ENCODE results near the gene L3MBTL4. TPM values are rescaled to one million over a fixed set of nuclear protein-coding genes. Genes with fewer than 3 reads are reported as not detected.

L3MBTL4 gene
- total RNA-seq, 6 experiments from 2014 or later = not detected

DNA sequence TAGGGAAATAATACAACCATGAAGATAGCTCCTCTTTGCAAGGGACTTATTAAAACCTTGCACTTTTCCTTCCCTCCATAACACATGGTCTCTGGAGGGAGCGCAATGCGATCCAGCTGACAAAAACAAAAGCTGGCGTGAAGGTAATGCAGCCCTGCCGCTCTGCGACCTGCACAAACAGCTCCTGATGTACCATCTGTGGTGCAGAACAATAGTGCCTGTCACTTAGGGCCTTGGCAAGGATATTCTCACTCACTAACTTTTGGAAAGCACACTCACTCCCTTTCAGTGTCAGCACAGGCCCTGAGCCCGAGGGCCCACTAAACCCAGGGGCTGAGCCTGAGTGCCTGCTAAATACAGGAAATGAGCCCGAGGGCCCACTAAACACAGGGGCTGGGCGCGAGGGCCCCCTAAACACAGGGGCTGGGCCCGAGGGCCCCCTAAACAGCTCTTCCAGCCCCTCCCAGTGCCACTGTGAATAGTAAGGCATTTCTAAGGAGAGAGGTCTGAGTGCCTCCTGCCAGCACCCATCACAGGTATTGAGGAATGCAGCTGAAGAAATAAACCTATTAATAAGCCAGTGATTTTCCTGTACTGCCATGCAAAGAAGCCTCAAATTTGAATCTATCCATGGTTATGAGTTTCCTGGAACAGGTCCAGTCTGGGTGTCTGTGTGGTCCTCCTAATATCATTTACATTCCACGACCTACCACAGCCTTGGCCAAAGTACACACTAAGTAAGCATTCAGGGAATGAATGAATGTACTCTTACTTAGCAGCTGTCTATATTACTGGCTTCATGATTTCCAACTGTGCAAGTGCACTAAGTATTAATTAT, 9.3 kb downstream of the L3MBTL4 start:
- Mint-ChIP-seq H3K4me3 (no peak overlapping the region), H3K27ac (no peak overlapping the region), H3K4me1 (ENCODE audit: low read depth) (no peaks in the 10 kb centered on the region), H3K27me3 (ENCODE audit: insufficient read depth) (no peaks in the 10 kb centered on the region), H3K9me3 (peaks cover 36% of the 10 kb centered on the region), H3K36me3 (ENCODE audit: low read depth) (no peaks in the 10 kb centered on the region)
- TF ChIP-seq, protein P1, sequence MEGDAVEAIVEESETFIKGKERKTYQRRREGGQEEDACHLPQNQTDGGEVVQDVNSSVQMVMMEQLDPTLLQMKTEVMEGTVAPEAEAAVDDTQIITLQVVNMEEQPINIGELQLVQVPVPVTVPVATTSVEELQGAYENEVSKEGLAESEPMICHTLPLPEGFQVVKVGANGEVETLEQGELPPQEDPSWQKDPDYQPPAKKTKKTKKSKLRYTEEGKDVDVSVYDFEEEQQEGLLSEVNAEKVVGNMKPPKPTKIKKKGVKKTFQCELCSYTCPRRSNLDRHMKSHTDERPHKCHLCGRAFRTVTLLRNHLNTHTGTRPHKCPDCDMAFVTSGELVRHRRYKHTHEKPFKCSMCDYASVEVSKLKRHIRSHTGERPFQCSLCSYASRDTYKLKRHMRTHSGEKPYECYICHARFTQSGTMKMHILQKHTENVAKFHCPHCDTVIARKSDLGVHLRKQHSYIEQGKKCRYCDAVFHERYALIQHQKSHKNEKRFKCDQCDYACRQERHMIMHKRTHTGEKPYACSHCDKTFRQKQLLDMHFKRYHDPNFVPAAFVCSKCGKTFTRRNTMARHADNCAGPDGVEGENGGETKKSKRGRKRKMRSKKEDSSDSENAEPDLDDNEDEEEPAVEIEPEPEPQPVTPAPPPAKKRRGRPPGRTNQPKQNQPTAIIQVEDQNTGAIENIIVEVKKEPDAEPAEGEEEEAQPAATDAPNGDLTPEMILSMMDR (IDR thresholded peaks at IDR 0.05) = no peak
- no peak for DNase-seq

DNA sequence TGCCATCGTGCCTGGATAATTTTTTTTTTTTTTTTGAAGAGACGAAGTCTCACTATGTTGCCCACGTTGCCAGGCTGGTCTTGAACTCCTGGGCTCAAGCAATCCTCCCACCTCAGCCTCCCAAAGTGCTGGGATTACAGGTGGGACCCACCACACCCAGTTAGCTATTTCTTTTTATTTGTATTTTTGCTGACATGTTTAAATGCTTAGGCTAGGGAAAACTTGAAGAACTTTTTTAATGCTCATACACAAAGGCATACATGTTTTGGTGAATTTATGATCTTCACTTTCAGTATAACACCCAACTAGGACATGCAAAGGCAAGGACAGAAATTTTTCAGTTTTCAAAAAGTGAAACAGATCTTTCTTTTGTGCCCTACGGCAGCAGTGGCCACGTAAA, 9.9 kb downstream of the L3MBTL4 start:
- no peak overlapping the region for H3K27ac Mint-ChIP-seq
- no peaks in the 10 kb centered on the region for H3K27me3 Mint-ChIP-seq (ENCODE audit: insufficient read depth)
- no peaks in the 10 kb centered on the region for H3K36me3 Mint-ChIP-seq (ENCODE audit: low read depth)
- no peak for DNase-seq
- peaks cover 30% of the 10 kb centered on the region for H3K9me3 Mint-ChIP-seq
- no peaks in the 10 kb centered on the region for H3K4me1 Mint-ChIP-seq (ENCODE audit: low read depth)
- TF ChIP-seq, protein P1 (IDR thresholded peaks at IDR 0.05) = no peak
- H3K4me3 Mint-ChIP-seq = no peak overlapping the region

DNA sequence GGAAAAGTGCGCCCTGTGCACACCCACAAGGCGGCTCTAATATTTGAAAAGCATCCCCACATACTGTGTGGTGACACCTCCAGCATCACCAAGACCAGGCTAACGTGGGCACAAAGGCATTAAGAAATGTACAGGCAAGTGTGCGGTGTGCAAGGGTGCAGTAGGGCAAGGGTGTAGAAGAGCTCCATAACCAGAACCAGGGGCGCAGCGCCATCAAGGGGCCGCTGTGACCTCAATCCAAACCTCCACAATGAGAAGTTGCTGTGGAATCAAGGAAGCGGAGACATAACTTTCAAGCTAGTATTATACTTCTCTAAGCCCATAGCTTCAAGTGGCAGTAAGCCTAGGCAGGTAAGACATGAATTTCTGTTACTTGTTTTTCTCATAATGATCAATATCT, 13.0 kb downstream of the L3MBTL4 start:
- Mint-ChIP-seq H3K36me3 (ENCODE audit: low read depth) (no peaks in the 10 kb centered on the region), H3K4me3 (no peak overlapping the region), H3K27ac (no peak overlapping the region), H3K4me1 (ENCODE audit: low read depth) (no peaks in the 10 kb centered on the region), H3K27me3 (ENCODE audit: insufficient read depth) (no peaks in the 10 kb centered on the region), H3K9me3 (peaks cover 32% of the 10 kb centered on the region)
- no peak for DNase-seq
- TF ChIP-seq, protein P1 (IDR thresholded peaks at IDR 0.05) = no peak

GRCh38 chr18:6399776-6400175, 14.9 kb downstream of the L3MBTL4 start:
- Mint-ChIP-seq H3K27ac (no peak overlapping the region), H3K36me3 (ENCODE audit: low read depth) (no peaks in the 10 kb centered on the region), H3K27me3 (ENCODE audit: insufficient read depth) (no peaks in the 10 kb centered on the region), H3K4me3 (no peak overlapping the region), H3K9me3 (peaks cover 24% of the 10 kb centered on the region), H3K4me1 (ENCODE audit: low read depth) (no peaks in the 10 kb centered on the region)
- TF ChIP-seq, protein P1 (IDR thresholded peaks at IDR 0.05) = no peak
- DNase-seq = no peak

DNA sequence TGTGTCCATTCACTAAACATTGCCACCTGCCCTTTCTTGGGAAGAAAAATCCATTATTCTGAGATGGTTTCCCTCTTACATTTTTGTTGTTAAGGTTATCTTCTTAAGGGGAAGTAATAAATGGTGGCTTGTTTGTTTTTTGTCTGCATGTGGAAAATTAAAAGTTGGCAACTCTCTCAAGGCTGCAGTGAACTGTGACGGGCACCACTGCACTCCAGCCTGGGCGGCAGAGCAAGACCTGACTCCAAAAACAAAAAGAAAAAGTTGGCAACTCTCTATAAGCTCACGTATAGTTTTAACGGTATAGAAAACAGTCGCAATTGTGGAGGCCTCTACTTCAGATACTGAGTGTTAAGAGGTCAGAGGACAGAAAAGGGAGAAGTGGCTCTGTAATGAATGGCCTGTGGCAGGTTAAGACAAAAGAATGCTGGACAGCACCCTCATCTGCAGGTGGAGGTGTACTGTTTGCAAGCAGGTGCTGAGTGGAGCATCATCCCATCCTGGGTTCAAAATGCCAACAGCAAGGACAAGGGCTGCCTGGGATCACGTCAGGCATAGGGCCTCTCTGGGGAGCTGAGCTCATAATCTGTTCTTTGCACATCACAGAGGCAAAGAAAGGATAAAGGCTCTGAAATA, 16.7 kb downstream of the L3MBTL4 start:
- DNase-seq = no peak
- peaks cover 37% of the 10 kb centered on the region for H3K9me3 Mint-ChIP-seq
- H3K27ac Mint-ChIP-seq = no peak overlapping the region
- TF ChIP-seq, protein P1 (IDR thresholded peaks at IDR 0.05) = no peak
- H3K4me1 Mint-ChIP-seq (ENCODE audit: low read depth) = no peaks in the 10 kb centered on the region
- no peak overlapping the region for H3K4me3 Mint-ChIP-seq
- no peaks in the 10 kb centered on the region for H3K27me3 Mint-ChIP-seq (ENCODE audit: insufficient read depth)
- no peaks in the 10 kb centered on the region for H3K36me3 Mint-ChIP-seq (ENCODE audit: low read depth)
